ENCODE measurements around the gene SMU1.

DNA sequence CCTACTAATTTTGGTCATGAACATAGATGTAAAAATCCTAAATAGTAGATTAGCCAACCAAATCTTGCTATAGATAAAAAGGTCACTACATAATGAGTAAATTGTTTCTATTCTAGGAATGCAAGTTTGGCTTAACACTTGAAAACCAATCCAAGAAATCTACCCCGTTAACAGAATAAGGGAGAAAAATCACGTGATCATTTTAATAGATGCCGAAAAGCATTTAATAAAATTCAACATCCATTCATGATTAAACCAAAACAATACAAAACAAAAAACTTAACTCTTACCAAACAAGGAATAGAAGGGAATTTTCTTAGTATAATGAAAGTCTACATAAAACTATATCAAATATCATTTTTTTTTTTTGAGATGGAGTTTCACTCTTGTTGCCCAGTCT lies 20.7 kb upstream of the SMU1 start:
- TF ChIP-seq FOXM1 (IDR thresholded peaks at IDR 0.05; ENCODE audit: borderline replicate concordance) = no peak
- no peak for TF ChIP-seq FOXA1 (IDR thresholded peaks at IDR 0.05)
- TF ChIP-seq SUZ12 (IDR thresholded peaks at IDR 0.05) = no peak
- no peak for TF ChIP-seq SP1 (IDR thresholded peaks at IDR 0.05)
- TF ChIP-seq ELF4 (IDR thresholded peaks at IDR 0.05) = no peak
- TF ChIP-seq ZNF384 (IDR thresholded peaks at IDR 0.05) = no peak

Data from HEK293T (cell line).